ENCODE data around the gene CHRND. TPM values are rescaled to one million over a fixed set of nuclear protein-coding genes. Genes with fewer than 3 reads are reported as not detected.

Gene CHRND
- total RNA-seq, 1 experiment from 2014 or later: not detected

GRCh38 chr2:232502911-232503808, 22.8 kb upstream of the CHRND start:
- DNase-seq (ENCODE audit: low spot score): no peak

DNA sequence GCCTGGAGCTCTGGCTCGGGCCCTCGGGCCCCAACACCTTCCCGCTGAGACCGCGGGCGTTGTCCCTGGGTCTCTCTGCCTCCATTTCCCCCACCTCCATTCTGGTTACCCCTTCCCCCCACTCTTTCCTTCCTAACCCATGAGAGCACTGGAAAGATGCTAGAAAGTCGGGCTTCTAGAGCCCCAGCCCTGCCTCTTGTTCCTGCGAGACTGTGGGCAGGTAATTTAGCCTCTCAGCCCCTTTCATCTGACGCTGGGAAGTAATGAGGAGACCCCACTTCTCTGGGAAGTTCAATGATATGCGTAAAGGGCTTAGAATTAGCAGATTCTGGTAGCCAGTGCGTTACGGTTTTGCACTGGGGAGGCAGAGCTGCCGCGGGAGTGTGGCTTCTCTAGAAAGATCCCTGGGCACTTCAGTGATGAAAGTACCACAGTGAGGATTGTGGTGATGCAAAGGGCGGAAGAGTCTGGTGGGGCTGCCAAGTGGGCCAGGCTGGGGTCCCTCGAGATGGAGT, 22.1 kb upstream of the CHRND start:
- DNase-seq (ENCODE audit: low spot score): no peak

DNA sequence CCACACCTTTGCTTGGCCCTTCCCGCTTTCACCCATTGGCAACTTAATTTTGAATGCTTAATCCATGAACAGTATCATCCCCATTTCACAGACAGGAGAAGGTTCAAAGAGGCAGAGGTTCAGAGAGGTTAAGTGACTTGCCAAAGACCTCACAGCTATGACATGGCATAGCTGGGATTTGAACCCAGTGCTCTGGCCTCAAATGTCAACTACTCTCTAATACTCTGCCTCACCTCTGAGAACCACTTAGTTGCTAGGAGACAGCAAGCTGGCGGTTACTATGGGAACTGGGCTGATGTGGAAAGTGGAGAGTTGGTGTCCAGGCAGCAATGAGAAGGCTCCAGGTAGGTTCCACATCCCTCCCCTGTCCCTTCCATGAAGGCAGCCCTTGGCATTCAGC, 21.5 kb upstream of the CHRND start:
- DNase-seq (ENCODE audit: low spot score): no peak

DNA sequence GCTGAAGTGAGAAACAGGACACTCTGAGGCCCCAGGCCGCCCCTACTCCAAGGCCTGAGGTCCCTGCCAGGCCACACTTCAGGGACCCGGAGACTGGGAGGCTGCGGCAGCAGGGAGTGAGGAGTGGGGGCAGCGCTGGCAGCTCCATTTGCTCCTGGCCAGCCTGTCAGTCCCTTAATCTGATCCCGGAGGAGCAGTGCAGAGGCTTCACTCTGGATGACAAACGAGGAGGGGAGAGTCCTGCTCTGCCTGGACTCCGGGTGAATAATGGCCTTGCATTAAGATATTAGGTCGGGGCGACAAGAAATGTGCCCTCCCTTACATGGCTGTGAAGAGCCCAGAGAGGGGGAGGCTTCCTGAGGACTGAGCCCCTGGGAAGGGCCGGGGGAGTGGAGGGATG, 20.1 kb upstream of the CHRND start:
- no peak for DNase-seq (ENCODE audit: low spot score)

DNA sequence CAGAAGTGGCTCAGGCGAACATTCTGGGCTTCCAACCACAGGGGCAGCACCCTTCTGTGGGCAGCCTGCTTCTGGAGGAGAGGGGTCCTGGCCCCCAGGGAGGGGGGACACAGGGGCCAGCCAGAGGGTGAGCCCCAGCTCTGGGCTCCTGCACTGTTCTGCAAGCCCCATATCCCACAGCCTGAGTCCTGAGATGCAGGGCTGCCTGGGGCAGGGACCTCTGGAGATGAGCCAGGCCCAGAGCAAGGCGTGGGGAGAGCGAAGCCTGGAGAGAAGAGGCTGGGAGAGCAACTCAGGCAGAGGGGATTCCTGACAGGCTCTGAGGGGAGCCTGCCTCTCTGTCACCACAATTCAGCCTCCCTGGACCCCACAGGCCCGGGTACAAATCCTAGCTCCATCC, 19.3 kb upstream of the CHRND start:
- DNase-seq (ENCODE audit: low spot score): no peak

DNA sequence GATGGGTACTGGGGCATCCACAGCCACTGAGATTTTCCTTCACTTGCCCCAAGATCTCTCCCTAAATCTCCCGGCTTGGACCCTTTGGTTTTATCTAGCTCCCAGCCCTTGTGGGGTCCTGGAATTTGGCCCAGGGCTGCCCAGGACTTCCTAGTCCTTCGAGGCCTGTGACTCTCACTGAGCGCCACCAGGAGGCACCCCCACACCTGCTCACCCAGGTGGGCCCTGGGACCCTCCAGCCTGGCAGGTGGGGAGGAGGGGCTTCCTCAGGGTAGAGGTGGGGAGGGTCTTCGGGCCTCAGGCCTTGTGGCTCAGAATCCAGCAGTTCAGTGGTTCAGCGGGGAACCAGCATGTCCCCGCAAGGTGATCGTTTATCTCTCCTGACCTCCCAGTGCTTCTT, 17.7 kb upstream of the CHRND start:
- no peak for DNase-seq (ENCODE audit: low spot score)

GRCh38 chr2:232511336-232511890, 14.5 kb upstream of the CHRND start:
- DNase-seq (ENCODE audit: low spot score): peak; percentile 13

- DNase-seq (ENCODE audit: low spot score): no peak
These were observed 13.4 kb upstream of the CHRND start for GRCh38 chr2:232512602-232513001.

GRCh38 chr2:232513353-232513752, 12.6 kb upstream of the CHRND start:
- DNase-seq (ENCODE audit: low spot score): no peak

- no peak for DNase-seq (ENCODE audit: low spot score)
These were observed 10.3 kb upstream of the CHRND start for GRCh38 chr2:232515639-232516038.

DNA sequence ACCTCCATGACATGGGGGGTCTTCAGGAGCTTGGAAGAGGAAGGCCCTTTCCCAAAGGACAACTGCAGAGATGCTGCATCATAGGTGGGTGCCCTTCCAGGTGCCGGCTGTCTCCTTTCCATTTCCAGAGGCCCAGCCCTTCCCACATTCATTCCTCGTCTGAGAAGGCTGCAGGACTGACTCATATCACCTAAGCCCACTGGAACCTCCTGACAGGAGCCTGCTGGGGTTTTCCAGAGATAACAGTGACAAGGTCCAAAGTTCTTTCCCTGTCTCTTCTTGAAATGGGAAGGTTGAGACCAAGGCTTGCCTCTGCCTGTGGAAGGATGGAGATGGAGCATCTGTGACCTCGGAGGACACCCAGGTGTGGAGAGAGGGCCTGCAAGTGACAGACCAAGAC, 9.4 kb upstream of the CHRND start:
- peak; percentile 25 for DNase-seq (ENCODE audit: low spot score)

DNA sequence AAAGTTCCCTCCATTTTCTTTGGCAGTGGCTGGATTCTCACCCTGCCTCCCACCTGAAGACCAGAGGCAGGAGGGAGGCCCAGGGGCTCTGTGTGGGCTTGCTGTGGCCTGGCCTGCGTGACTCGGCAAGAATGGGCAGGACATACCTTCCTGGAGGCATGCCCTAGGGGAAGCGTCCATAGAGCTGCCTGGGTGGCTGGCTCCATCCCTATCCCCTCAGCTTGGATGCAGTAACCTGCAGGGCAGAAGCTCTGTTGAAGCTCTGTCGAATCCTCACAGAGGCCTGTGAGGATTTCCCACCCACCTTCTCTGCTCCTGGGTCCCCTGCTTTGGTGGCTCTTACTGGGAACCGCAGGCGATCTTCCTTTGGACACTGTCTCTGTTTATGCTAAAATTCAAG, 7.1 kb upstream of the CHRND start:
- DNase-seq (ENCODE audit: low spot score): no peak

DNA sequence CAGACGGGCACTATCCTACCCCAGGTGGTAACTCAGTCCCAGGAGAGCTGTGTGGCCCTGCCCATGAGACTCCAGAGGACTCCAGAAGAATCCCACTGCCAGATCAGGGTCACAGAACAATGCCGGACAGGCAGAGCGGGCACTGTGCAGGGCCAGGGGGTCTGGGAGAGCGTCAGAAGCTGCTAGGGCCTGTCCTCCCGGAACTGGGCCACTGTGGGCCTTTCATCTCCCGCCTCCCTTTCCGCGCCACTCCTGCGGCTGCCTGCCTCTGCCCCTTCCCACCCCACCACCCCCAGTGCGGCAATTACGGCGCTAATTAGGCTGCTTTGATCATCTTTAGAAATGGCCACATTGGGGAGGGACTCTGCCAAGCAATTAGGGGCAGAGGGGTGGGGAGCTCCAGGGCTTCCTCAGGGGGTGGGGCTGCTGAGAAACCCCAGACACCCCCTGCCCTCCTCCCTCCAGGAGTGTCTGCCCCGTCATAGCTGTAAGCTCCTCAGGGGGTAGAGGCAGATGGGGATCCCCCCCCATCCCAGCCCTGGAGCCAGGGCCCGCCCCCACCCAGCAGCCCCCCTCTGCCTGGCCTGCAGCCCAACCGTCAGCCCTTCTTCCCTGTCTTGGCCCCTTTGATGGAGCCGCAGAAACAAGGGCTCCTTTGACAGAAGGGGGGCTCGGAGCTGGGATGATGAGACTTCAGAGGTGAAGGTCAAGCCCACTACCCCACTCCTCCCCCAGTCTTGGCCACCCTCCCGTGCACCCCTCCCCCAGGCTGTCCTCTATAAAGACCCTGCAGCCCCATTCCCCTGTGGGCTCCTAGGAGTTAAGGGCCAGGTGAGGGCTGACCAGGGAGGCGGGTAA, 6.2 kb upstream of the CHRND start, which contains the start of gene PRSS56:
Gene PRSS56, plus strand, starts transcription at position 808 of the 858 bp plus-strand sequence. CDS start 211 bp downstream, outside the sequence.
- DNase-seq (ENCODE audit: low spot score): no peak

GRCh38 chr2:232520489-232520888, 5.5 kb upstream of the CHRND start:
- DNase-seq (ENCODE audit: low spot score): no peak

- DNase-seq (ENCODE audit: low spot score): no peak
These were observed 4.9 kb upstream of the CHRND start for GRCh38 chr2:232521098-232521497.

DNA sequence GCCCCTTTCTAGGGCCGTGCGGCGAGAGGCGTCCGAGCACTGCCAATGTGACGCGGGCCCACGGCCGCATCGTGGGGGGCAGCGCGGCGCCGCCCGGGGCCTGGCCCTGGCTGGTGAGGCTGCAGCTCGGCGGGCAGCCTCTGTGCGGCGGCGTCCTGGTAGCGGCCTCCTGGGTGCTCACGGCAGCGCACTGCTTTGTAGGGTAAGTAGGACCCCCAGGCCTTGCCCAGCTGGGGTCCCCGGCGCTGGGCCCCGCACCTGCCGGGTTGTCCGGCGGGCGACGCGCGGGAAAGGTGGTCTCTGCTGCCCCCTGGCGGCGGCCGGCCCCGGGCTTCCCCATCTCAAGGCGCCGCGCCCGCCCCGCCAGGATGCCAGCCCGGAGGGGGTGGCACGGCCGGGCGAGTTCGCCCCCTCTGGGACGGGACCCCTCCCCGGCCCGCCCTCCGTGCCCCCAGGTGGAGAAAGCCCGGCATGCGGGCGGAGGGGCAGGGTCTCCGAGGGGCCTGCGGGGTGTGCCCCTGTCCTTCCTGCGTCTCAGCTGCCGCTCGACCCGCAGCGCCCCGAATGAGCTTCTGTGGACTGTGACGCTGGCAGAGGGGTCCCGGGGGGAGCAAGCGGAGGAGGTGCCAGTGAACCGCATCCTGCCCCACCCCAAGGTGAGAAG, 3.9 kb upstream of the CHRND start:
- no peak for DNase-seq (ENCODE audit: low spot score)

GRCh38 chr2:232522623-232523401, 3.1 kb upstream of the CHRND start:
- DNase-seq (ENCODE audit: low spot score): no peak

- DNase-seq (ENCODE audit: low spot score): no peak
These were observed 2.6 kb upstream of the CHRND start for GRCh38 chr2:232523402-232523681.

DNA sequence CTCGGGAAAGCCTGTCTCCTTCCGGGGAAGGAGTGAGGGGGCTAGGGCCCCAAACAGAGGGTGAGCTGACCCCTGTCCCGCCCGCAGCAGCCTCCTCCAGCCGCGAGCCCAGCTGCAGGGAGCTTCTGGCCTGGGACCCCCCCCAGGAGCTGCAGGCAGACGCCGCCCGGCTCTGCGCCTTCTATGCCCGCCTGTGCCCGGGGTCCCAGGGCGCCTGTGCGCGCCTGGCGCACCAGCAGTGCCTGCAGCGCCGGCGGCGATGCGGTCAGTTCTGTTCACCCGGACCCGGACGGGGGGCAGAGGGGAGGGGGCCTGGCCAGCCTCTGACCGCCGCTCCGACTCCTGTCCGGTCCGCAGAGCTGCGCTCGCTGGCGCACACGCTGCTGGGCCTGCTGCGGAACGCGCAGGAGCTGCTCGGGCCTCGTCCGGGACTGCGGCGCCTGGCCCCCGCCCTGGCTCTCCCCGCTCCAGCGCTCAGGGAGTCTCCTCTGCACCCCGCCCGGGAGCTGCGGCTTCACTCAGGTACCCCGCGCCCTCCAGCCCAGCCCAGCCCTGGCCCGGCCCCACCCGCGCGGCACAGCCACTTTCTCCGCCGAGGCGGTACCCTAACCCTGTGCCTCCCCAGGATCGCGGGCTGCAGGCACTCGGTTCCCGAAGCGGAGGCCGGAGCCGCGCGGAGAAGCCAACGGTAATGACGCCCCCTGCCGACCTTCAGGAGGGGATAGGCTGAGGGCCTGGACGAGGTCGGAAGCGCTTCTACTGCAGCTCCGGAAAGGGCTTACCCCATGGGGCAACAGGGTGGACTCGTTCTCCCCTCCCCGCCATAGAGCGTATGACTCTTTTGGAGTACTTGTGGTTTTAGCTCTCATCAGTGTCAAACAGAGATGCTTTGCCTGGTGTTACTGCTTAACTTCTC, 2.0 kb upstream of the CHRND start:
- DNase-seq (ENCODE audit: low spot score): no peak

- no peak for DNase-seq (ENCODE audit: low spot score)
These were observed 1.2 kb upstream of the CHRND start for GRCh38 chr2:232524771-232525170.
